Adrenal gland (tissue), 12 donors: ENCODE measurements around the gene TMEM108. TPM values are rescaled to one million over a fixed set of nuclear protein-coding genes. Genes with fewer than 3 reads are reported as not detected.

ENCODE experiments used
- DNase-seq, 7 donors: peaks; one replicate each; pipeline ENCODE4 v3.0.0-alpha.2; 2019 to 2020
- H3K27ac ChIP-seq, 5 donors: fragments of 200-600 bp; sonication (generic) in 4 of 5; 1 replicate in 3 of 5; 2 replicates in 2 of 5; pipeline versions ENCODE4 v1.5.1 to v1.8.0; 2016 to 2020; ENCODE audit warnings: mild to moderate bottlenecking in 1 of 5
- H3K27me3 ChIP-seq: fragments of 200-600 bp; 2 replicates; pipeline ENCODE4 v1.8.0; 2021
- H3K36me3 ChIP-seq, 2 donors: fragments of 200-600 bp; replicated peaks in 1 of 2; 1 replicate in 1 of 2; 2 replicates in 1 of 2; pipeline versions ENCODE4 v1.5.1 to v1.8.0; 2018 to 2022
- H3K4me1 ChIP-seq, 2 donors: fragments of 200-600 bp; replicated peaks in 1 of 2; 1 replicate in 1 of 2; 2 replicates in 1 of 2; pipeline versions ENCODE4 v1.5.1 to v1.8.0; 2018 to 2021
- H3K4me3 ChIP-seq, 4 donors: fragments of 200-600 bp; sonication (generic) in 3 of 4; one replicate each; pipeline ENCODE4 v1.5.1; 2016 to 2018
- H3K9me3 ChIP-seq, 3 donors: fragments of 200-600 bp; sonication (generic) in 1 of 3; replicated peaks in 1 of 3; 1 replicate in 2 of 3; 2 replicates in 1 of 3; pipeline versions ENCODE4 v1.5.1 to v1.8.0; 2016 to 2021
- POLR2A ChIP-seq, 2 donors: fragments of 450-650 bp; IDR thresholded peaks; one replicate each; pipeline ENCODE4 v1.6.1; 2017; ENCODE audit warnings: antibody characterized with exemption in 2 of 2, mild to moderate bottlenecking in 2 of 2, moderate library complexity in 1 of 2
- WGBS, 4 donors: extraction: QIAGEN DNeasy Blood & Tissue Kit in 2 of 4; methylation state at CpG; one replicate each; pipeline versions ENCODE4 v1.1.5 to v1.1.7; 2013 to 2017; 5-methylcytosine and 5-hydroxymethylcytosine counted together
- intact Hi-C, 2 donors: fragments of 100-400 bp; cut with DNase I; formaldehyde crosslinking; loops; one replicate each; pipeline versions ENCODE4 v1.14.1 to v1.15.0; 2022 to 2023
- polyA plus RNA-seq, 3 donors: library from polyadenylated mRNA; stranded (reverse); fragments of 200-250 nt in 2 of 3; fragments of 350-450 nt in 1 of 3; fragmentation: Illumina TruSeq in 1 of 3; extraction: RNeasy Lipid Tissue Mini Kit (QIAGEN cat#74804) in 1 of 3; gene quantifications; one replicate each; pipeline ENCODE4 v1.2.3, GENCODE V29; 2013 to 2014
- total RNA-seq, 9 donors: library from RNA; depleted of rRNA in 4 of 9; stranded (reverse); fragments of >200 nt in 4 of 9; fragments of 120-200 nt in 1 of 9; fragmentation: NEBNext Ultra II Directional in 1 of 9; extraction: Animal tissue kit (Norgen Biotek cat#: 25700) in 1 of 9; gene quantifications; one replicate each; pipeline versions ENCODE4 v1.1.0 to v1.2.4, GENCODE V29; 2013 to 2023
- TF ChIP-seq, protein P1 (sequence below), 6 experiments: fragments of 450-650 bp in 4 of 6; fragments of 200-600 bp in 2 of 6; sonication (generic) in 1 of 6; IDR thresholded peaks; 1 replicate in 5 of 6; 2 replicates in 1 of 6; pipeline versions ENCODE4 v1.5.1 to v1.8.0; 2016 to 2021; ENCODE audit warnings: antibody characterized with exemption in 6 of 6, mild to moderate bottlenecking in 2 of 6, moderate library complexity in 1 of 6
- donor health status: healthy with polysubstance abuse.
- donor health status: Bipolar disorder and iron deficiency.
- donor health status: DM: yes; HTN: yes; CAD: no.
- donor health status: DM: no; HTN: no; CAD: no.
- donor health status: DM: no; HTN: no; CAD: no.
- donor health status: DM: yes; HTN: yes; CAD: no.

Gene TMEM108
- total and polyA plus RNA-seq, 12 donors, result 0.67 to 38.0 (median 14.8) TPM

DNA sequence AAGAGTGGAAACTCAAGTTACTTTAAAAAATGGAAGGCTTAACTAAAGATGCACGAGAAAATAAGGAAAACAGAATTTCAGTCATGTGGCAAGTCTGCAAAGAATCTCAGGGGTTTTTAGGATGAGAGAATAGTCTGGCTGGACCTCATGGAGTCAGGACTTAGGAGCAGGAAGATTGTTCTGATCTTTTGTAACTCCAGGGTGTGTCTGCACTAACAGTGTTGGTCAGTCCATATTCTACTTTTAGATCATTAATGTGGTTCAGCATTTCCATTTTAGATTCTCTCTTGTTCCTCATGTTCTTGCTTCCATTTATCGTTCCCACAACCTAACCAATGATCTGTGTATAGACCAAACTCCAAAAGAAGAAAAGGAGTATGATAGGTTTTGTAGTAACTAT, 15.3 kb downstream of the TMEM108 start:
- 83 to 96% (median 92%) methylated on average over 2 of the region's 2 CpGs for WGBS, 4 donors
- intact Hi-C loops, result no loop called here
- Histone ChIP-seq H3K9me3 (no peaks in the 10 kb centered on the region), H3K27me3 (no peaks in the 10 kb centered on the region), H3K4me3 (no peak overlapping the region), H3K4me1 (peaks cover 5 to 19% of the 10 kb centered on the region in 2 donors), H3K27ac (no peak overlapping the region), H3K36me3 (no peaks in the 10 kb centered on the region)
- TF ChIP-seq, protein P1, sequence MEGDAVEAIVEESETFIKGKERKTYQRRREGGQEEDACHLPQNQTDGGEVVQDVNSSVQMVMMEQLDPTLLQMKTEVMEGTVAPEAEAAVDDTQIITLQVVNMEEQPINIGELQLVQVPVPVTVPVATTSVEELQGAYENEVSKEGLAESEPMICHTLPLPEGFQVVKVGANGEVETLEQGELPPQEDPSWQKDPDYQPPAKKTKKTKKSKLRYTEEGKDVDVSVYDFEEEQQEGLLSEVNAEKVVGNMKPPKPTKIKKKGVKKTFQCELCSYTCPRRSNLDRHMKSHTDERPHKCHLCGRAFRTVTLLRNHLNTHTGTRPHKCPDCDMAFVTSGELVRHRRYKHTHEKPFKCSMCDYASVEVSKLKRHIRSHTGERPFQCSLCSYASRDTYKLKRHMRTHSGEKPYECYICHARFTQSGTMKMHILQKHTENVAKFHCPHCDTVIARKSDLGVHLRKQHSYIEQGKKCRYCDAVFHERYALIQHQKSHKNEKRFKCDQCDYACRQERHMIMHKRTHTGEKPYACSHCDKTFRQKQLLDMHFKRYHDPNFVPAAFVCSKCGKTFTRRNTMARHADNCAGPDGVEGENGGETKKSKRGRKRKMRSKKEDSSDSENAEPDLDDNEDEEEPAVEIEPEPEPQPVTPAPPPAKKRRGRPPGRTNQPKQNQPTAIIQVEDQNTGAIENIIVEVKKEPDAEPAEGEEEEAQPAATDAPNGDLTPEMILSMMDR (IDR thresholded peaks at IDR 0.05), result no peak
- no peak for TF ChIP-seq POLR2A (IDR thresholded peaks at IDR 0.05)
- DNase-seq, result no peak

DNA sequence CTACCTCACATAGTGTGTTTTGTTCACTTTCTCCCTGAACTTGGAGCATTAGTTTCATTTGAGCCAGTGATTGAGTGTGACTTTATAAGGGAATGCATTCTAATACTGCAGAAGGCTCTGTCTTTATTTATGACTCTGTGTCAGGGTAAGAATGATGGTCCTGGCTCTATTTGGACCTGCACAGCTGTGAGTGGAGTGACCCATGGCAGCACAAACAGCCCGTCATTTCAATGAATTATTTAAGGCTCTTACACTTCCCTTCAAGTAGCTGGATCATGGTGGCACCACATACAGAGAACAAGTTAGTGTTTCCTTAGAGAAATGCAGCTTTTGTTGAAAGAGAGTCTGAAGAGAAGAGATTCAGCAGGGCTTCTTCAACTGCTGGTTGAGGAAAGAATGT, 16.4 kb downstream of the TMEM108 start:
- Histone ChIP-seq H3K4me3 (no peak overlapping the region), H3K27ac (no peak overlapping the region), H3K4me1 (peaks cover 0 to 8% of the 10 kb centered on the region in 2 donors), H3K36me3 (no peaks in the 10 kb centered on the region), H3K9me3 (no peaks in the 10 kb centered on the region), H3K27me3 (no peaks in the 10 kb centered on the region)
- WGBS, 4 donors, result 44 to 64% (median 53%) methylated on average over 1 of the region's 1 CpG
- TF ChIP-seq POLR2A (IDR thresholded peaks at IDR 0.05), result no peak
- TF ChIP-seq, protein P1 (IDR thresholded peaks at IDR 0.05), result no peak
- DNase-seq, result no peak
- intact Hi-C loops, result no loop called here

DNA sequence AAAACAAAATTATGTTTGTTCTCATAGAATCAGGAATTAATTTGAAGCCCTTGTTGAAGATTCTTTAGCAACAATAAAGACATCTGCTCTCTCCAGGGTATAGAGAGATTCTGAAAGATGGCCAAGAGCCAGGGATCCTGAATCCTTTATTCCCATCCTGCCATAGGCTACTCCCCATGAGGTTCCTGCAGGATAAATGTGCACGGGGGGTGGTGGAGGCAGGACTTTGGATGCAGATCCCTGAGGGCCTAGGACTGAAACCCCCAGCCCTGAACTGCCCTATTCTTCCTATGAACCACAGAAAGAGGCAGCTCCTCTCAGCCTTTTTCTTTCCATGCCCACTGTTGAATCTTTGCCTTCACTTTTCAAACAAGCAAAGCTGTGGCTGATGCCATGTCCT, 17.1 kb downstream of the TMEM108 start:
- Histone ChIP-seq H3K36me3 (no peaks in the 10 kb centered on the region), H3K27me3 (no peaks in the 10 kb centered on the region), H3K4me1 (peaks cover 0 to 5% of the 10 kb centered on the region in 2 donors), H3K4me3 (no peak overlapping the region), H3K27ac (no peak overlapping the region), H3K9me3 (no peaks in the 10 kb centered on the region)
- intact Hi-C loops, result no loop called here
- no peak for TF ChIP-seq POLR2A (IDR thresholded peaks at IDR 0.05)
- TF ChIP-seq, protein P1 (IDR thresholded peaks at IDR 0.05), result no peak
- no peak for DNase-seq
- 48 to 80% (median 78%) methylated on average over 1 of the region's 1 CpG for WGBS, 4 donors

DNA sequence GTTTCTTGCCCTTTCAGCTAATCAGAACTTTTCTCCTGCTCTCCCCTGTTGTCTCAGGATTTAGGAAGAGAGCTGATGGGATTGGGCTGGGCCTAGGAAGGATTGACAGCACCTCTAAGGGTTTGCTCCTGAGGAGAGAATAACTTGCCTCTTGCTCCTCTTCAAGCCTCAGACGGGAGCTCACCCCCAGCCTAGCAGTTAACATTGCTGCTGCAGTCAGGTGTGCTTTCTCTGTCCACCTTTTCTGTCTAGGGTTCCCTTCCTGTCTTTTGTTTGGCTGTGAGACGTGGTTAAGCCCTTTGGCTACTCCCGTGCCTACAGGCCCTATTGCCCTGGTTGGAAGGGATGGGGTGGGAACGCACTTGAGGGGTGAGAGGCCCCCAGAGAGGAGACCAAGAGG, 20.1 kb downstream of the TMEM108 start:
- no peak overlapping the region for H3K4me3 ChIP-seq
- intact Hi-C loops, result no loop called here
- H3K9me3 ChIP-seq, result no peaks in the 10 kb centered on the region
- TF ChIP-seq POLR2A (IDR thresholded peaks at IDR 0.05), result no peak
- TF ChIP-seq, protein P1 (IDR thresholded peaks at IDR 0.05), result no peak
- no peak for DNase-seq
- 86 to 93% (median 87%) methylated on average over 4 of the region's 4 CpGs for WGBS, 4 donors
- H3K27me3 ChIP-seq, result no peaks in the 10 kb centered on the region
- H3K4me1 ChIP-seq, result peaks cover 0 to 5% of the 10 kb centered on the region in 2 donors
- H3K27ac ChIP-seq, result no peak overlapping the region
- no peaks in the 10 kb centered on the region for H3K36me3 ChIP-seq
